GM12864 (cell line): ENCODE results near the gene ANGPTL5.
"Not testable (repeated sequence)": the region's sequence is repeated elsewhere in the genome, so short reads cannot be mapped to it uniquely, and the experiment has no call there.

ENCODE experiments used
- DNase-seq: peaks from one replicate; pipeline ENCODE4 v3.0.0-alpha.2; 2011; ENCODE audit warnings: low read depth
- H3K4me3 ChIP-seq: 2 replicates; pipeline ENCODE4 v1.5.1; 2011; ENCODE audit warnings: mild to moderate bottlenecking, low read depth, low read length, control low read depth
- CTCF ChIP-seq: IDR thresholded peaks from 2 replicates; pipeline ENCODE4 v1.5.1; 2011; ENCODE audit warnings: low read depth, mild to moderate bottlenecking, moderate library complexity, low read length, control low read depth, inconsistent platforms; ENCODE audit errors: missing control alignments

ANGPTL5 gene

GRCh38 chr11:101916422-101916821 lies at the start of gene ANGPTL5:
TSS of gene ANGPTL5 (minus strand) at chr11:101916522. CDS start at chr11:101907909, 8,613 bp downstream.
- TF ChIP-seq CTCF = no peak
- no peak for DNase-seq
- H3K4me3 ChIP-seq = peak within 1 kb of the TSS; percentile 63

- not testable (repeated sequence) for H3K4me3 ChIP-seq, DNase-seq
Observed at GRCh38 chr11:101964200-101964599, 47.9 kb upstream of the ANGPTL5 start.

GRCh38 chr11:101960231-101960630 lies 43.9 kb upstream of the ANGPTL5 start:
- no peak for TF ChIP-seq CTCF
- no peak overlapping the region for H3K4me3 ChIP-seq
- no peak for DNase-seq

- no peak overlapping the region for H3K4me3 ChIP-seq
- no peak for TF ChIP-seq CTCF
Observed at GRCh38 chr11:101955701-101956100, 39.4 kb upstream of the ANGPTL5 start.

GRCh38 chr11:101955278-101955677 lies 39.0 kb upstream of the ANGPTL5 start:
- DNase-seq = no peak
- H3K4me3 ChIP-seq = no peak overlapping the region
- TF ChIP-seq CTCF = no peak

More at GRCh38 chr11:101955701-101956100, 39.4 kb upstream of the ANGPTL5 start:
- DNase-seq = no peak

- TF ChIP-seq CTCF = no peak
- DNase-seq = no peak
- no peak overlapping the region for H3K4me3 ChIP-seq
Observed at GRCh38 chr11:101949680-101950220, 33.4 kb upstream of the ANGPTL5 start.

GRCh38 chr11:101945448-101945847 lies 29.1 kb upstream of the ANGPTL5 start:
- TF ChIP-seq CTCF = no peak
- DNase-seq = no peak

More at GRCh38 chr11:101945448-101945847, 29.1 kb upstream of the ANGPTL5 start:
- no peak overlapping the region for H3K4me3 ChIP-seq
